K562 (cell line): Measurements from ENCODE around the gene FTSJ3. TPM values are rescaled to one million over a fixed set of nuclear protein-coding genes. Genes with fewer than 3 reads are reported as not detected.

Experiments
- ATF2 ChIP-seq: sonication (generic); formaldehyde crosslinking; IDR thresholded peaks from 2 replicates; pipeline ENCODE4 v1.8.1; 2022; ENCODE audit warnings: missing genetic modification reagents
- ATF7 ChIP-seq: fragments of 450-650 bp; IDR thresholded peaks from 2 replicates; pipeline ENCODE4 v1.7.1; 2014; ENCODE audit warnings: mild to moderate bottlenecking, moderate library complexity
- E2F3 ChIP-seq: fragments of 250-450 bp; sonication (Bioruptor Pico); IDR thresholded peaks from 2 replicates; pipeline ENCODE4 v1.4.0; 2020; ENCODE audit warnings: mild to moderate bottlenecking
- HEY1 ChIP-seq: fragments of 250-450 bp; sonication (Bioruptor Pico); IDR thresholded peaks from 2 replicates; pipeline ENCODE4 v1.5.0; 2020; ENCODE audit warnings: mild to moderate bottlenecking, moderate library complexity, borderline replicate concordance
- JUNB ChIP-seq: fragments of 450-650 bp; formaldehyde crosslinking; conservative IDR thresholded peaks from 2 replicates; pipeline ENCODE4 v1.4.0; 2020; ENCODE audit warnings: mild to moderate bottlenecking
- MNT ChIP-seq, 2 experiments: fragments of 450-650 bp; conservative IDR thresholded peaks; 2 replicates each; pipeline ENCODE4 v1.6.1; 2017; ENCODE audit warnings: mild to moderate bottlenecking in 2 of 2, moderate library complexity in 2 of 2
- PHB ChIP-seq: fragments of 250-450 bp; sonication (Bioruptor Pico); IDR thresholded peaks from 2 replicates; pipeline ENCODE4 v1.5.0; 2021
- RBM14 ChIP-seq: fragments of 200-400 bp; formaldehyde crosslinking; IDR thresholded peaks from 2 replicates; pipeline ENCODE4 v1.6.1; 2018; ENCODE audit warnings: low read depth, mild to moderate bottlenecking, low read length, moderate library complexity, borderline replicate concordance; ENCODE audit not compliant: insufficient read depth
- SAFB2 ChIP-seq: fragments of 200-400 bp; formaldehyde crosslinking; IDR thresholded peaks from 2 replicates; pipeline ENCODE4 v1.6.1; 2018; ENCODE audit warnings: borderline replicate concordance, low read length, low read depth, moderate library complexity; ENCODE audit not compliant: severe bottlenecking
- SMAD2 ChIP-seq: fragments of 150-350 bp; IDR thresholded peaks from 2 replicates; pipeline ENCODE4 v1.6.1; 2014; ENCODE audit warnings: low read depth, mild to moderate bottlenecking, low read length
- SP2 ChIP-seq: IDR thresholded peaks from 2 replicates; pipeline ENCODE4 v1.6.1; 2011; ENCODE audit warnings: mild to moderate bottlenecking, low read depth, low read length, moderate library complexity; ENCODE audit not compliant: poor library complexity, severe bottlenecking; ENCODE audit errors: extremely low read depth
- TOE1 ChIP-seq, 2 experiments: fragments of 450-650 bp in 1 of 2; sonication (generic) in 1 of 2; formaldehyde crosslinking in 1 of 2; IDR thresholded peaks; 2 replicates each; pipeline versions ENCODE4 v1.7.1 to v1.8.0; 2016 to 2022; ENCODE audit warnings: borderline replicate concordance in 2 of 2, mild to moderate bottlenecking in 2 of 2, antibody characterized with exemption in 1 of 2, inconsistent platforms in 1 of 2, low read depth in 1 of 2, missing genetic modification reagents in 1 of 2, moderate library complexity in 1 of 2
- ZBTB17 ChIP-seq: fragments of 450-650 bp; formaldehyde crosslinking; IDR thresholded peaks from 2 replicates; pipeline ENCODE4 v1.4.0; 2020; ENCODE audit warnings: mild to moderate bottlenecking
- ZNF124 ChIP-seq: sonication (generic); formaldehyde crosslinking; IDR thresholded peaks from 2 replicates; pipeline ENCODE4 v1.8.1; 2022; ENCODE audit warnings: missing genetic modification reagents
- ZNF212 ChIP-seq: fragments of 450-650 bp; formaldehyde crosslinking; IDR thresholded peaks from 2 replicates; pipeline ENCODE4 v1.4.0; 2020; ENCODE audit warnings: mild to moderate bottlenecking
- ZNF449 ChIP-seq: fragments of 250-450 bp; sonication (Bioruptor Pico); IDR thresholded peaks from 2 replicates; pipeline ENCODE4 v1.8.0; 2022; ENCODE audit warnings: moderate library complexity, mild to moderate bottlenecking, inconsistent platforms
- ZNF696 ChIP-seq: fragments of 250-450 bp; sonication (Bioruptor Pico); conservative IDR thresholded peaks from 2 replicates; pipeline ENCODE4 v1.4.0; 2020; ENCODE audit warnings: mild to moderate bottlenecking, moderate library complexity
- ZNF79 ChIP-seq: fragments of 250-450 bp; sonication (Bioruptor Pico); IDR thresholded peaks from 2 replicates; pipeline ENCODE4 v1.4.0; 2020; ENCODE audit warnings: low read depth, mild to moderate bottlenecking, moderate library complexity
- ZSCAN32 ChIP-seq: fragments of 450-650 bp; formaldehyde crosslinking; IDR thresholded peaks from 2 replicates; pipeline ENCODE4 v1.4.0; 2020; ENCODE audit warnings: mild to moderate bottlenecking, moderate library complexity
- polyA plus RNA-seq, 8 experiments: library from polyadenylated mRNA; depleted of rRNA in 4 of 8; stranded (reverse) in 5 of 8; unstranded in 3 of 8; fragments of >200 nt; fragmentation: Nextera tagmentation in 2 of 8; fragmentation: Illumina TruSeq in 1 of 8; extraction: Ambion mirVana in 2 of 8; extraction: Trizol in 1 of 8; gene quantifications; 2 replicates each; pipeline versions ENCODE4 v1.2.1 to v1.2.3, GENCODE V29; 2011 to 2014; ENCODE audit warnings: inconsistent platforms in 1 of 8, missing spikeins in 1 of 8
- total RNA-seq, 7 experiments: library from RNA; depleted of rRNA in 6 of 7; stranded (reverse); fragments of >200 nt in 6 of 7; fragmentation: Illumina TruSeq in 2 of 7; extraction: Trizol in 2 of 7; gene quantifications; 2 replicates each; pipeline versions ENCODE4 v1.2.1 to v1.2.3, GENCODE V29; 2011 to 2021; ENCODE audit warnings: low replicate concordance in 1 of 7

Gene FTSJ3
- total and polyA plus RNA-seq, 9 of the 15 experiments (the other 6 are each of a cell fraction or from before 2014, with no cell fraction given): 18.0 to 65.6 (median 52.4) TPM

GRCh38 chr17:63848834-63849689, 21.6 kb upstream of the FTSJ3 start (continued):
- peak; percentile 91 to 92 for TF ChIP-seq MNT (conservative IDR thresholded peaks at IDR 0.05)
- TF ChIP-seq HEY1 (CRISPR knock-in tag): no peak; the same call in 1 of the 2 replicates
- TF ChIP-seq TOE1 (IDR thresholded peaks at IDR 0.05; ENCODE audit: borderline replicate concordance): peak; percentile 99
- peak; percentile 89; the same call in 1 of the 2 replicates for TF ChIP-seq TOE1 (CRISPR knock-in tag; IDR thresholded peaks at IDR 0.05; ENCODE audit: borderline replicate concordance, low read depth)
- no peak for TF ChIP-seq SP2
- TF ChIP-seq SMAD2: no peak
- TF ChIP-seq ZNF124: no peak
- no peak for TF ChIP-seq ATF2 (CRISPR knock-in tag)
- TF ChIP-seq PHB (CRISPR knock-in tag): peak; percentile 91
- no peak for TF ChIP-seq JUNB (CRISPR knock-in tag)
- TF ChIP-seq ZNF696 (CRISPR knock-in tag): no peak
- 0 out of 2 replicates have a peak, but pooled peaks have one; percentile 34 for TF ChIP-seq ZNF79 (CRISPR knock-in tag)
- peak; percentile 97 for TF ChIP-seq E2F3
- TF ChIP-seq RBM14: no peak
- peak; percentile 49; the same call in 1 of the 2 replicates for TF ChIP-seq ZBTB17
- TF ChIP-seq ZSCAN32 (CRISPR knock-in tag): no peak
- no peak for TF ChIP-seq ZNF212 (CRISPR knock-in tag)
- peak; percentile 100 for TF ChIP-seq ATF7
- no peak for TF ChIP-seq SAFB2
- TF ChIP-seq ZNF449: 0 out of 2 replicates have a peak, but pooled peaks have one; percentile 72
